Parathyroid adenoma (tissue), 2 donors: ENCODE data around the gene CTR9.

Source experiments
- H2AFZ ChIP-seq: fragments of 300-600 bp; sonication (generic); one replicate; pipeline ENCODE4 v1.7.0; 2017; ENCODE audit warnings: antibody characterized with exemption, mild to moderate bottlenecking
- H3K27ac ChIP-seq: fragments of 300-600 bp; sonication (generic); one replicate; pipeline ENCODE4 v1.7.0; 2017
- H3K27me3 ChIP-seq: fragments of 300-600 bp; sonication (generic); one replicate; pipeline ENCODE4 v1.7.0; 2017; ENCODE audit warnings: low read length; ENCODE audit not compliant: control insufficient read depth, insufficient read depth
- H3K36me3 ChIP-seq: fragments of 300-600 bp; sonication (generic); one replicate; pipeline ENCODE4 v1.7.0; 2017; ENCODE audit warnings: low read length; ENCODE audit not compliant: control insufficient read depth, insufficient read depth
- H3K4me1 ChIP-seq: fragments of 300-600 bp; sonication (generic); one replicate; pipeline ENCODE4 v1.7.0; 2017; ENCODE audit warnings: control low read depth
- H3K4me2 ChIP-seq: fragments of 300-600 bp; sonication (generic); one replicate; pipeline ENCODE4 v1.7.0; 2017; ENCODE audit warnings: low read length
- H3K4me3 ChIP-seq: fragments of 300-600 bp; sonication (generic); one replicate; pipeline ENCODE4 v1.7.0; 2017; ENCODE audit warnings: low read depth, low read length
- H3K79me2 ChIP-seq: fragments of 300-600 bp; sonication (generic); one replicate; pipeline ENCODE4 v1.7.0; 2017; ENCODE audit warnings: control low read depth
- H3K9ac ChIP-seq: fragments of 300-600 bp; sonication (generic); one replicate; pipeline ENCODE4 v1.7.0; 2017; ENCODE audit warnings: mild to moderate bottlenecking
- H3K9me3 ChIP-seq: fragments of 300-600 bp; sonication (generic); one replicate; pipeline ENCODE4 v1.7.0; 2017; ENCODE audit warnings: low read length; ENCODE audit not compliant: control insufficient read depth
- TF ChIP-seq, protein P1 (sequence below): fragments of 300-600 bp; sonication (generic); IDR thresholded peaks from one replicate; pipeline ENCODE4 v1.7.0; 2017; ENCODE audit warnings: antibody characterized with exemption, mild to moderate bottlenecking
- donor health status: primary hyperparathyroidism.

The CTR9 gene

DNA sequence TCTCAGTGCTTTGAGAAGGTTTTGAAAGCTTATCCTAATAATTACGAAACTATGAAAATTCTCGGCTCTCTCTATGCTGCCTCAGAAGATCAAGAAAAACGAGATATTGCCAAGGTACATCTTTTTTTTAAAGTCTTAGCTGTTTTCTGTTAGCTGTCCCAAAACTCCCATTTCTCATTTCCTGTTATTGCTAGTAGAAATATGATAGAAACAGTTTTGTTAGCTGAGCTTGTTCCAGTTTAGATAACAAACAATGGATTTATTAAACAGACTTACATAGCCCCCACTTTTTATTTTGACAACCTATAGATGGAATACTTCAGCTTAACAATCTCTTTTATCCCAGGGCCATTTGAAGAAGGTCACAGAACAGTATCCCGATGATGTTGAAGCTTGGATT lies 12.7 kb downstream of the CTR9 start:
- Histone ChIP-seq H3K9me3 (no peaks in the 10 kb centered on the region), H3K79me2 (no peaks in the 10 kb centered on the region), H3K4me1 (no peaks in the 10 kb centered on the region), H3K27me3 (no peaks in the 10 kb centered on the region), H3K4me2 (no peak overlapping the region), H2AFZ (no peak overlapping the region), H3K9ac (no peak overlapping the region), H3K4me3 (no peak overlapping the region), H3K27ac (no peak overlapping the region), H3K36me3 (no peaks in the 10 kb centered on the region)
- TF ChIP-seq, protein P1, sequence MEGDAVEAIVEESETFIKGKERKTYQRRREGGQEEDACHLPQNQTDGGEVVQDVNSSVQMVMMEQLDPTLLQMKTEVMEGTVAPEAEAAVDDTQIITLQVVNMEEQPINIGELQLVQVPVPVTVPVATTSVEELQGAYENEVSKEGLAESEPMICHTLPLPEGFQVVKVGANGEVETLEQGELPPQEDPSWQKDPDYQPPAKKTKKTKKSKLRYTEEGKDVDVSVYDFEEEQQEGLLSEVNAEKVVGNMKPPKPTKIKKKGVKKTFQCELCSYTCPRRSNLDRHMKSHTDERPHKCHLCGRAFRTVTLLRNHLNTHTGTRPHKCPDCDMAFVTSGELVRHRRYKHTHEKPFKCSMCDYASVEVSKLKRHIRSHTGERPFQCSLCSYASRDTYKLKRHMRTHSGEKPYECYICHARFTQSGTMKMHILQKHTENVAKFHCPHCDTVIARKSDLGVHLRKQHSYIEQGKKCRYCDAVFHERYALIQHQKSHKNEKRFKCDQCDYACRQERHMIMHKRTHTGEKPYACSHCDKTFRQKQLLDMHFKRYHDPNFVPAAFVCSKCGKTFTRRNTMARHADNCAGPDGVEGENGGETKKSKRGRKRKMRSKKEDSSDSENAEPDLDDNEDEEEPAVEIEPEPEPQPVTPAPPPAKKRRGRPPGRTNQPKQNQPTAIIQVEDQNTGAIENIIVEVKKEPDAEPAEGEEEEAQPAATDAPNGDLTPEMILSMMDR, result no peak

DNA sequence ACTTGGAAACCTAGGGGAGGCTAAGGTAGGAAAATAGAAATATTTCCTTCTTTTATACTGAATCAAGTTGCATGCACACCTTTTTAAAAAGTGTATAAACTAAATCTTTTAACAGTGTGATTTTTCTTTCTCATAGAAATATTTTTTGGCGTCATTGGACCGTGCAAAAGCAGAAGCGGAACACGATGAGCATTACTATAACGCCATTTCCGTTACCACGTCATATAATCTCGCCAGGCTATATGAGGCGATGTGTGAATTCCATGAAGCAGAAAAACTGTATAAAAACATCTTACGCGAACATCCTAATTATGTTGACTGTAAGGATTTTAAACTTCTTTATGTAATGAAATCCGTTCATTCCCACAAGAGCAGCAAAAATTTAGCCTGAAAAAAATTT lies 13.4 kb downstream of the CTR9 start:
- H3K79me2 ChIP-seq, result no peaks in the 10 kb centered on the region
- H3K36me3 ChIP-seq, result no peaks in the 10 kb centered on the region
- H3K9me3 ChIP-seq, result no peaks in the 10 kb centered on the region
- no peak overlapping the region for H3K9ac ChIP-seq
- no peaks in the 10 kb centered on the region for H3K27me3 ChIP-seq
- H3K27ac ChIP-seq, result no peak overlapping the region
- H3K4me2 ChIP-seq, result no peak overlapping the region
- H3K4me3 ChIP-seq, result no peak overlapping the region
- TF ChIP-seq, protein P1, result no peak
- H3K4me1 ChIP-seq, result no peaks in the 10 kb centered on the region
- no peak overlapping the region for H2AFZ ChIP-seq

DNA sequence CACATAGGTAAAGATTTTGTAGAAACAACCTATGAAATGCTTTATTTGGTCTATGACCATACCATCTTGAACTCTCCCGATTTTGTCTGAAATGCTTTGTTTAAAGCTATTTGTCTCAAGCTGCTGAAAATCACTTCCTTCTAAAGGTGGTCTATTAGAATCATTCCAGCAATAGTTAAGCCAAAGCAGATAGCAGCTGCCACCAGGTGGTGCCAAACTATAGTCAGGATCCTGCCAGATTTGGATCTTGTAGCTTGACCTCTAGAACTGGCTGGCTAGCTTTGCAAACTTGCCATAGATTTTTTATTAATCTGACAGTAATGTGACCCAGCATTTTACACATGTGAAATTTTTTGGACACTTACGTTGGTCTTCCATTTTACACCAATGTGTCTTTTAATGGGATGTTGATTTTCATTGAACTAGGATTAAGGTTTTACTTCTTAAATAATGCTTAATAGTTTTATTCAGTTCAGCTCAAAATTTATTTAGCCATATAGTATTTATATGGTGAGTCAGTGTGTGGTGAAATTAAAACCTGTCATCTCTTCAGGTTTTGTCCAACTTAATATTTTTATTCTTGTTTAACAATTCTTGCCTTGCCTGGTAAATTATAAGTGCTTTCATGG lies 19.7 kb downstream of the CTR9 start:
- TF ChIP-seq, protein P1, result peak; percentile 58
- Histone ChIP-seq H3K36me3 (no peaks in the 10 kb centered on the region), H3K27me3 (no peaks in the 10 kb centered on the region), H3K4me1 (no peaks in the 10 kb centered on the region), H3K79me2 (no peaks in the 10 kb centered on the region), H2AFZ (no peak overlapping the region), H3K9me3 (no peaks in the 10 kb centered on the region), H3K27ac (no peak overlapping the region), H3K4me2 (no peak overlapping the region), H3K9ac (no peak overlapping the region), H3K4me3 (no peak overlapping the region)

DNA sequence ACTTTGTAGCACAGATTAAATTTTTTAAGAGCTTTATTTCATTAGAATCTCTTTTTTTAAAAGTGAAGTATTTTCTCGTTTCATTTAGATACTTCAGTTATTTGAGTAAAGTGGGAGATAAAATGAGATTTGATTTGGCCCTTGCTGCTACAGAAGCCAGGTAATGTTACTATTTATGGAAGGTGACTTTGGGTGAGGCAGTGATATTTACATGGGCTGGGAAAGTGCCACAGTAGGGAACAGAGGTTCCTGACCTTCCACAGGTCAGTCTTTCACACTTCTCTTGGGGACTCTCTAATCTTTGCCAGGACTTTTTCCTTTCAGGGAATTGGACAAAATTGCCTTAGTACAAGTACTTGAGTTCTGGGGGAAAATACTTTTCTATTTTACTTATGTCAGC lies 20.4 kb downstream of the CTR9 start:
- Histone ChIP-seq H3K9me3 (no peaks in the 10 kb centered on the region), H3K4me1 (no peaks in the 10 kb centered on the region), H3K4me2 (no peak overlapping the region), H3K79me2 (no peaks in the 10 kb centered on the region), H3K27me3 (no peaks in the 10 kb centered on the region), H3K9ac (no peak overlapping the region), H3K4me3 (no peak overlapping the region), H3K36me3 (no peaks in the 10 kb centered on the region), H2AFZ (no peak overlapping the region), H3K27ac (no peak overlapping the region)
- TF ChIP-seq, protein P1, result no peak

DNA sequence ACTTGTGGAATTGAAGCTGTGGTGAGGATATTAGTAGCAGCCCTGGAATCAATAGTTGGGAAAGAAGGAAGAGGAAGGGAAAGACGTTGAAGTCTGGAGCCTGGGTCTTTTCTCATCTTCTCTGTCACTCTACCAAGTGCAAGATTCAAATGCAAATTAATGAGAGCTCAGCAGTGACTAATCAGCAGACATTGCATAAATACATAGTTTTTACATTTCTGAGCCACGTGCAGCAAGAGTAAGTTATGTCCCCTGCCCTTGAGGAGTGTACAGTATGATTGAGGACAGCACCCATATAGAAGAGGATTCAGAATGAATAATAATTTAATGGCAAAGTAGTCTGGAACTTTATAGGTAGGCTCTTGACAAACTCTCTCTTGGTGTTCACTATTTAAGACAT lies 23.8 kb downstream of the CTR9 start:
- H3K4me2 ChIP-seq, result no peak overlapping the region
- H3K27me3 ChIP-seq, result no peaks in the 10 kb centered on the region
- no peak overlapping the region for H3K9ac ChIP-seq
- H3K4me1 ChIP-seq, result peaks cover 8% of the 10 kb centered on the region
- H3K79me2 ChIP-seq, result no peaks in the 10 kb centered on the region
- H3K9me3 ChIP-seq, result no peaks in the 10 kb centered on the region
- TF ChIP-seq, protein P1, result no peak
- H3K4me3 ChIP-seq, result no peak overlapping the region
- no peak overlapping the region for H2AFZ ChIP-seq
- no peaks in the 10 kb centered on the region for H3K36me3 ChIP-seq
- H3K27ac ChIP-seq, result no peak overlapping the region
